Measurements from ENCODE around the gene AOX1.
"Not testable (repeated sequence)": the region's sequence is repeated elsewhere in the genome, so short reads cannot be mapped to it uniquely, and the experiment has no call there.

The AOX1 gene

DNA sequence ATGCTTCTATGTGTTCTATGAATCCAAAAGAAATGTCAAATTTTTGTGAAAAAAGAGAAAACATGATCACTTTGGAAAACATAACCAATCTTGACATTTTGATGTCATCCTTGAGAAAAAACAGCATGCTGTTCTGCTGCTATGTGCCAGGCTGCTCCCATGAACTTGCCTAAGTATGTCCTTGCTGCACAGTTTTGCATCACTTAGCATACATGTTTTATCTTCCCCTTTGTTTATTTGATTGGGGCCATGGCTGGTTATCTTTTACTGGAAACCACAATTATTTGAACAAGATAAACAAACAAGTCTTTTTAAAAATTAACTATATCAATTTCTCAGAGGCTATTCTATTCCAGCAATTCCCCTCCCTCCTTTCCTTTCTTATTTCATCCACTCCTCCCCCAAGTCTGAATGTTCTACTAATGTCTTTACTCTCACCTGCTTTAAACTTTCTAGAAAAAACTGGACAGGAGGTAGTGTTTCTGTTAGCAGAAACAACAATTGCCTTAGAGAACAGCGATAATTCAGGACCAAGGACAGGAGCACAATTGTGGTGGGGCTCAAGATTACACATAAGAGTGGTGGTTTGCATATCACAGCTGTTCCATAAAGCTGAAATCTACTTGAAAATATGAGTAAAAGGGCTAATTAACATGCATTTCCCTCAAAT lies 6.7 kb downstream of the AOX1 start:
- H3K9me3 ChIP-seq (ENCODE audit: control insufficient read depth, insufficient read depth, low read length): no peaks in the 10 kb centered on the region
- no peak overlapping the region for H3K9ac ChIP-seq (ENCODE audit: low read depth, low read length)
- H3K36me3 ChIP-seq (ENCODE audit: insufficient read depth, low read length): no peaks in the 10 kb centered on the region
- no peaks in the 10 kb centered on the region for H3K4me1 ChIP-seq (ENCODE audit: insufficient read depth, low read length)

DNA sequence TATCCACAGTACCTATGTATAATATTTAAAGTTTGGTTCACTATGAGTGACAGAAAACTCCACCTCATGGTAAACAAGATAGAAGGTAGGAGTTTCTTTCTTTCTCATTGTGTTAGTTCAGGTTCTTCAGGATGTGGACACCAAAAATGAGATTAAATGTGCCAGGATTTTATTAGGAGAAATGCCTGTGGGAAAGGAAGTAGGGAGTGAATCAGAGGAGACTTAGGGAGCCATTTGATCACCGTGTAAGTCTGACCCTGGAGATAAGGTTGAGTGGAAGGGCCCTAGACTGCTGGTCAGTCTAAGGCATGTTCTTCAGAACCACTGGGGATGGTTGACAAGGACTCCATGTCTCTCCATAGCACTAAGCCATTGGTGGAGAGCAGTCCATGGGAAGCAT lies 8.1 kb downstream of the AOX1 start:
- Histone ChIP-seq H3K9me3 (ENCODE audit: control insufficient read depth, insufficient read depth, low read length) (no peaks in the 10 kb centered on the region), H3K4me1 (ENCODE audit: insufficient read depth, low read length) (no peaks in the 10 kb centered on the region), H3K36me3 (ENCODE audit: insufficient read depth, low read length) (no peaks in the 10 kb centered on the region), H3K9ac (ENCODE audit: low read depth, low read length) (no peak overlapping the region)

DNA sequence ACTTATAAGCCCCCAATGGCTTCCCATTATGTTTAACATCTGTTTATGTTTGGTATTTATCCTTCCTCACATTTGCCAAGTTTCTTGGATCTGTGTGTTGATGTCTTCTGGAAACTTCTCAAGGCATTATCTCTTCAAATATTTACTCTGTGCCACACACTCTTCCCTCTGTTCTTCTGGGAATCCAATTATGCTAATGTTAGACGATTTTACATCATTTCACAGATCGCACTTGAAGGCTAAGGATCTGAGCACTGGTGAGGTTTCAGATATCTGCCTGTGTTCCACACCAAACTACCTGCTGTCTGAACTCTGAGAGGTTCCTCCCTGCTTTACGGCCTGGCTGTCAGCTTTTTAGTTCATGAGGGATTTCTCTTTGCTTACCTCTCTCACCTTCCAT lies 10.1 kb downstream of the AOX1 start:
- Histone ChIP-seq H3K9me3 (ENCODE audit: control insufficient read depth, insufficient read depth, low read length) (no peaks in the 10 kb centered on the region), H3K9ac (ENCODE audit: low read depth, low read length) (no peak overlapping the region), H3K36me3 (ENCODE audit: insufficient read depth, low read length) (no peaks in the 10 kb centered on the region), H3K4me1 (ENCODE audit: insufficient read depth, low read length) (no peaks in the 10 kb centered on the region)

DNA sequence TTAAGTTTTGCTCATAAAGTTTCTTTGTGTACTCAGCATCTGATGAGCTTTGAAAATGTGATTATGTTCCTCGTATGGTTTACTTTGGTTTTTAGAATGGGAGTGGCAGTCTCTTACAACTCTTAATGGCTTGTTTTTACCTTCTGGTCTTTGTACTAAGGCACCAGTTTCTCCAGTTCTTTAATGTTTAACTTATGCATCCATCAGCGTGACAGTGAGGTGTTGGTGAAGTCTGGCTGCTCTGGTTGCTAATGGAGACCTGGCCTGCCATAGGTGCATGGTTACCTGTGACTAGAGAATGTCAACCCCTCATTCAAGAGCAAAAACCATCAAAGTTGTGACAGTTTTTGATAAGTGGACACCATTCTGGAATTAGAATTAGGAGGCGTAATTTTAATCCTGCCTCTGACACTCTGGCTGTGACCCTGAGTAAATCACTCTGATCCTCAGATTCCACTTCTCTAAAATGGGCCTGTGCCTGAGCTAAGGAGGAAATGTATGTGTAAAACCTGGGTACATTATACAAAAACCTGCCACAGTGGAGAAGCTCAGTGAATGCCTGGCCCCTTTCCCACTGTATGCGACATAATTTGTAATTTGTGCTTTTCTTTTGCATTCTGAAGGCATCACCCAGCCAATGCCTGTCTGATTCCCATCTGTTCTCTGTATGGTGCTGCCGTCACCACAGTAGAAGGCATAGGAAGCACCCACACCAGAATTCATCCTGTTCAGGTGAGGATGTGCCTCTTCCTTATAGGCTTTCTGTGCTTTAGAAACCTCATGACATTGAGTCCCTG lies 11.2 kb downstream of the AOX1 start:
- Histone ChIP-seq H3K4me1 (ENCODE audit: insufficient read depth, low read length) (no peaks in the 10 kb centered on the region), H3K9ac (ENCODE audit: low read depth, low read length) (no peak overlapping the region), H3K36me3 (ENCODE audit: insufficient read depth, low read length) (no peaks in the 10 kb centered on the region), H3K9me3 (ENCODE audit: control insufficient read depth, insufficient read depth, low read length) (no peaks in the 10 kb centered on the region)

DNA sequence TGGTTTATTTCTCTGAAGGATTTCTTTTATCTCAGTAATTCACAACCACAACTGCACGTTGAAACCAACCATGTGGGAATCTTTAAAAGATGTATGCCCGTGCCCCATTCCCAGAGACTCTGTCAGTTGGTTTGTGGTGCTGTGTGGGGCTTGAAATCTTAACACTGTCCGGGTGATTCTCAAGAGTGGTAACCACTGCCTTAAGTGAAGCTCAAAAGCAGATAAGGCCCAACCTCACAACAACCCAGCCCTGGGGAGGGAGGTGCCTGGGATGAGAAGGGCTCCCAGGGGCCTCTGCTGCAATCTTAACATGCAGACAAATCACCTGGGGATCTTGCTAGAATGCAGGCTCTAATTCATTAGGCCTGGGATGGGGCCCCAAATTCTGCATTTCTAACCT lies 13.4 kb downstream of the AOX1 start:
- no peaks in the 10 kb centered on the region for H3K9me3 ChIP-seq (ENCODE audit: control insufficient read depth, insufficient read depth, low read length)
- H3K4me1 ChIP-seq (ENCODE audit: insufficient read depth, low read length): no peaks in the 10 kb centered on the region
- H3K36me3 ChIP-seq (ENCODE audit: insufficient read depth, low read length): no peaks in the 10 kb centered on the region

DNA sequence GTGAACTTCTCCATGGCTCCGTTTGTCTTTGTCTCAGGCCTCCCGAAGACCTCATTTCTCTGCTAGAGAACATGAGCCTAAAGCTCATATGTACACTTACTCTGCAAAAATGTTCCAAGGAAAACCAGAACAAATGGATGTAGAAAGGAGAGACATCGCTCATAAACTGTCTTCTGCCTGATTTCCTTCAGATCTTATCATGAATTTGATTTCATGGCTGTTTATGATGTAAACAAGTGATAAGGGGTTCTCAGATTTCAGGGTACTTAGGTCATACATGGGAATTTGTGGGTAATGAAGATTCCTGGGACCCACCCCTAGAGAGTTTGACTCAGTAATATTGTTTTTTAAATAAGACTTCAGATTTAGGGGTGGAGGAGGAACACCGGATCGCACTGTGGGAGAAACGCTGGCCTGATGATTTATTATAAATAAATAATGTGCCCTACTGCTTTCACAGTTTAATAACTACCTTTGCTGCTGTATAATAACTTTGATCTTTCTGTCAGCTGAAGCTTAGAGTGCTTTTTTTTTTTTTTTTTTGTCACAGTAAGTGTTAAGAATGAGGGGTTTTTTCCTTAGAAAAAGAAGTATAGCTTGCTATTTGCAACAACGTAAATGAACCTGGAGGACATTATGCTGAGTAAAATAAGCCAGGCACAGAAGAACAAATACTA lies 14.9 kb downstream of the AOX1 start:
- no peaks in the 10 kb centered on the region for H3K36me3 ChIP-seq (ENCODE audit: insufficient read depth, low read length)
- H3K9me3 ChIP-seq (ENCODE audit: control insufficient read depth, insufficient read depth, low read length): no peaks in the 10 kb centered on the region
- no peaks in the 10 kb centered on the region for H3K4me1 ChIP-seq (ENCODE audit: insufficient read depth, low read length)
- no peak overlapping the region for H3K9ac ChIP-seq (ENCODE audit: low read depth, low read length)

More for the DNA sequence above, 13.4 kb downstream of the AOX1 start:
- H3K9ac ChIP-seq (ENCODE audit: low read depth, low read length): no peak overlapping the region

DNA sequence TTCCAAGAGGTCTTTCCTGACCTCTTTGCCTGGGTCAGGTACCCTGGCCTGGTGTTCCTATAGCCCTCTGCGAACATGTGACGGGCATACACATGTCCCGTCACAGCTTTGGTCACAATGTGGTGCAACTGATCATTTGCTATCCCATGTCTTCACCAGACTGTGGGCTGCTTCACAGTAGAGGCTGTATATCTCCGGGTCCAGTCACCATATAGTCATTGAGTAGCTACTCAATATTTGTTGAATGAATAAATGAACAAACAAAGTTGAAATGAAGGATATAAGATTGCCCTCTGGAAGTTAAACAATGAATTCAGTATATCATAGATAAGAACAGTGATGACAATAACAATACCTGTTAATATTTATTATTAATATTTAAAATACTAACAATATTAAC lies 16.8 kb downstream of the AOX1 start:
- Histone ChIP-seq H3K9me3 (ENCODE audit: control insufficient read depth, insufficient read depth, low read length) (no peaks in the 10 kb centered on the region), H3K9ac (ENCODE audit: low read depth, low read length) (no peak overlapping the region), H3K36me3 (ENCODE audit: insufficient read depth, low read length) (no peaks in the 10 kb centered on the region), H3K4me1 (ENCODE audit: insufficient read depth, low read length) (no peaks in the 10 kb centered on the region)

DNA sequence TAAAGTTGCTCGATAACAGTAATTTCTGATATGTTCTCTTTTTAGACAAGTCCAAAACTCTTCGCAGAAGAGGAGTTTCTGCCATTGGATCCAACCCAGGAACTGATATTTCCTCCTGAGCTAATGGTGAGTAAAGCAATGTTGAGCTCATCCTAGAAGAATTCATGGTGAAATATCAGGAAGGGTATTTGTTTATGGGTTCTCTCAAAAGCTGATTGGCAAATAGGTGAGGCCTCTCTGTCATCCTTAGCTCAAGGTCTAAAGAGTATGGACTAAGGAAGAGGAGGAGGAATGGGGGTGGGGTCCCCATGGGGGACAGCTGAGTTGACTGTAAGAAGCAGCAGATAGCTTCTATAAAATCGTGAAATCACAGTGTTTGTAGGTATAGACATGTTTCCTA lies 18.2 kb downstream of the AOX1 start:
- H3K4me1 ChIP-seq (ENCODE audit: insufficient read depth, low read length): no peaks in the 10 kb centered on the region
- H3K9ac ChIP-seq (ENCODE audit: low read depth, low read length): no peak overlapping the region
- H3K36me3 ChIP-seq (ENCODE audit: insufficient read depth, low read length): no peaks in the 10 kb centered on the region
- H3K9me3 ChIP-seq (ENCODE audit: control insufficient read depth, insufficient read depth, low read length): no peaks in the 10 kb centered on the region

DNA sequence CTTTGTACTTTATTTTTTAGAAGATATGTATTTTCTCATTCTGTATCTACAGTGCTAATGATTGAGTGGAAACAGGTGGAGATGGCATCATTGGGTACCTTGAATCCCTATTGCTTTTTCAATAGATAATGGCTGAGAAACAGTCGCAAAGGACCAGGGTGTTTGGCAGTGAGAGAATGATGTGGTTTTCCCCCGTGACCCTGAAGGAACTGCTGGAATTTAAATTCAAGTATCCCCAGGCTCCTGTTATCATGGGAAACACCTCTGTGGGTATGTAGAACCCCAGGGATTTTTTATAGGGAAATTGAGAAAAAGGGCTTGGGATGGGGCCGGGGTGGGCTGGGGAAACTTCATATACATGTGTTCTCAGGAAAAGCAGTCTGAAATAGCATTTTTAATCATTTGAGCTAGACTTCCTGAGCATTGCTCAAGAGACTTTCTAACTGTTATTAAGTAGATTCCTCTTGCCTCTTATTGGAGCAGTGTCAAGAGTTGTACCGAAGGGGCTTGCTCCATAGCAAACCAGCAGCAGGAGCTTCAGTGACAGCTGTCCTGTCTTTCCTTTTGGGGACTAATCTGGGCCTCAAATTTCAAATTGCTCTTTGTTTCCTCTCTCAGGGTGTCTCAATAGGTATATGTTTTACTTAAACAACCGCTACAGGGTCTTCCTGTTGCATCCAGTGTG lies 18.9 kb downstream of the AOX1 start:
- Histone ChIP-seq H3K4me1 (ENCODE audit: insufficient read depth, low read length) (no peaks in the 10 kb centered on the region), H3K9ac (ENCODE audit: low read depth, low read length) (no peak overlapping the region), H3K36me3 (ENCODE audit: insufficient read depth, low read length) (no peaks in the 10 kb centered on the region), H3K9me3 (ENCODE audit: control insufficient read depth, insufficient read depth, low read length) (no peaks in the 10 kb centered on the region)

DNA sequence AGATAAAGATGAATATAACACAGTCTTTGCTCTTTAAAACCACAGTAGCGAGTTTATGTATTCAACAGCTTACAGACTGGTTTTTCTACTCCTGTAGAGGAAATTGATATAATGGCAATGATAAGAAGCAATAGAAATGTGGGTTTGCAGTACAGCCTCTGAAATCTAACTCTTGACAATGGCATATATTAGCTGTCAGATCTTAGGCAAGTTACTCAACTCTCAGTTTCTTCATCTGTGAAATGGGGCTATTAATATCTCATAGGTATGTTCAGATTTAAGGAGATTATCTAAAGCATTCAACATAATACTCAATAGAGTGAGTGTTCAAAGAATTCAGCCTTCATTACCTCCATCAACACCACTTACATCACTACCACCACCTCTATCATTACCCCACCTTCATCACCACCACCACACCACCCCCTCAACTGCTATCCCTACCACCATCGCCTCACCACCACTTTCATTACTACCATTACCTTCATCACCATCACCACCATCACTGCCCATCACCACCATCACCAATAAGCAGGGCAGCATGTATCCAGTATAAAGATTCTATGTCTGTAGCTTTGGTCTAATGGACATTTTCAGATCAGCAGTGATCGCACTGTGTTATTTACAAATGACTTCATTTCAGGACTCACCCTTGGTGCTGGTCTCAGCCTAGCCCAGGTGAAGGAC lies 22.7 kb downstream of the AOX1 start:
- H3K9me3 ChIP-seq (ENCODE audit: control insufficient read depth, insufficient read depth, low read length): no peaks in the 10 kb centered on the region
- no peak overlapping the region for H3K9ac ChIP-seq (ENCODE audit: low read depth, low read length)
- no peaks in the 10 kb centered on the region for H3K36me3 ChIP-seq (ENCODE audit: insufficient read depth, low read length)
- no peaks in the 10 kb centered on the region for H3K4me1 ChIP-seq (ENCODE audit: insufficient read depth, low read length)

DNA sequence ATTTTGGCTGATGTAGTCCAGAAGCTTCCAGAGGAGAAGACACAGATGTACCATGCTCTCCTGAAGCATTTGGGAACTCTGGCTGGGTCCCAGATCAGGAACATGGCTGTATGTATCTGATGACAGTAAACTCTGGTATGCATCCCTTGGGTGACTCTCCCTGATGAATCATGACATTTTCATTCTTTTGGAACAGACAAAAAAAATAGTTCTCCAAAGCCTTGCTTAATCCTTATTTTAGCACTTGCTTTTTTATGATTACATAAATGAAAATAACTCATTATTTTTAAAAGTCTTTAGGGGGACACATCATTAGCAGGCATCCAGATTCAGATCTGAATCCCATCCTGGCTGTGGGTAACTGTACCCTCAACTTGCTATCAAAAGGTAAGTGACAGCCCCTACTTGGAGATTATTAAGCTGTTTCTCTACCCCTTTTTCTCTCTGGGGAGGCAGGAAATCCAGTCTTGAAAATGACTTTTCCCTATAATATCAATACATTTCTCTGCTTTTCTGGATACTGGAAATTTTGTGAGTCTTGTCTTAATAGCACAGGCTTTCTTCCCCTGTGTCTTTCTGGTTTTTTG lies 23.3 kb downstream of the AOX1 start:
- no peaks in the 10 kb centered on the region for H3K36me3 ChIP-seq (ENCODE audit: insufficient read depth, low read length)
- H3K9me3 ChIP-seq (ENCODE audit: control insufficient read depth, insufficient read depth, low read length): no peaks in the 10 kb centered on the region
- H3K4me1 ChIP-seq (ENCODE audit: insufficient read depth, low read length): no peaks in the 10 kb centered on the region
- no peak overlapping the region for H3K9ac ChIP-seq (ENCODE audit: low read depth, low read length)

DNA sequence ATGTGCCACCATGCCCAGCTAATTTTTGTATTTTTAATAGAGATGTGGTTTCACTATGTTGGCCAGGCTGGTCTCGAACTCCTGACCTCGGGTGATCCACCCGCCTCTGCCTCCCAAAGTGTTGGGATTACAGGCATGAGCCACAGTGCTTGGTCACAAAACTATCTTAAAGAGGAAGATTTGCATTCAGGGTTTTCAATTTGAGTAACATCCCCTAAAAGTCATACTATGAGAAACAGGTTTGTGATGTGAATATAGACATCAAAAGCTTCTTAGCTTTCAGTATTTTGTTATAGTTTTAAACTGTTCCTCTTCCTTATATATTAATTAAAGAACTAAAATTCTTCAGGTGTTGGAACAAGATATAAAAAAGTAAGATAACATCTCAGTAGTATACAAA lies 24.4 kb downstream of the AOX1 start:
- not testable (repeated sequence) for H3K9me3 ChIP-seq (ENCODE audit: control insufficient read depth, insufficient read depth, low read length); H3K9ac ChIP-seq (ENCODE audit: low read depth, low read length); H3K36me3 ChIP-seq (ENCODE audit: insufficient read depth, low read length)

DNA sequence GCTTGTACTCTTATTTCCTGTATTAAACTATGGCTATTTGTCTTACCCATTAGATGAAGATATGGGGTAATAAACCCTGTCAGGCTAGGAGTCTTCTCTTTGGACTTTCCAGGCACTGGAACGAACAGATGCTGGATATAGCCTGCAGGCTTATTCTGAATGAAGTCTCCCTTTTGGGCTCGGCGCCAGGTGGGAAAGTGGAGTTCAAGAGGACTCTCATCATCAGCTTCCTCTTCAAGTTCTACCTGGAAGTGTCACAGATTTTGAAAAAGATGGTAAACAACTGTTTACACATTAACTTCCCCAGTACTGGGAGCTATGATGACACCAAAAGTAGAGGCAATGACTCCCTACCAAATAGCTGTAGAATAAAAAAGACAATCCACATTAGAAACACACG lies 27.9 kb downstream of the AOX1 start:
- Histone ChIP-seq H3K36me3 (ENCODE audit: insufficient read depth, low read length) (no peaks in the 10 kb centered on the region), H3K4me1 (ENCODE audit: insufficient read depth, low read length) (no peaks in the 10 kb centered on the region), H3K9me3 (ENCODE audit: control insufficient read depth, insufficient read depth, low read length) (no peaks in the 10 kb centered on the region), H3K9ac (ENCODE audit: low read depth, low read length) (no peak overlapping the region)

More for the DNA sequence above, 24.4 kb downstream of the AOX1 start:
- H3K4me1 ChIP-seq (ENCODE audit: insufficient read depth, low read length): not testable (repeated sequence)

DNA sequence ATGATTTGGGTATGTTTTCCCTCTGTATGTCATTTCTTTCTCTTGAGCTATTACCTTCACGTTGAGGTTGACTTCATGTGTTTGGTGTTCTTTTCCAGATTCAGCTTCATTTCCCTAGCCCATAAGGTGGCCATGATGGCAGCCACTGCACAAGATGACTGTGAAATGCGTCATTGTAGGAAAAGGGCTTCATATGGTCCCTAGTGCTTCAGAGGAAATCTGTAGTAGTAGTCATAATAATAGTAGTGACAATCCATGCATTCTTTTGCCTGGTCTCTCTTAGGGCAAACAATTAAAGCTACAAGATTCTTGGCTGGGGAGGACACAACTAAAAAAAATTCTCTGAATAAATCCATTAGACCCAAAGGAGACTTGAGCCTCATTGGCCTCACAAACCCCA lies 28.4 kb downstream of the AOX1 start:
- no peaks in the 10 kb centered on the region for H3K4me1 ChIP-seq (ENCODE audit: insufficient read depth, low read length)
- no peak overlapping the region for H3K9ac ChIP-seq (ENCODE audit: low read depth, low read length)
- no peaks in the 10 kb centered on the region for H3K36me3 ChIP-seq (ENCODE audit: insufficient read depth, low read length)
- H3K9me3 ChIP-seq (ENCODE audit: control insufficient read depth, insufficient read depth, low read length): no peaks in the 10 kb centered on the region
